ENCODE measurements around the gene UPK3A. TPM values are rescaled to one million over a fixed set of nuclear protein-coding genes. Genes with fewer than 3 reads are reported as not detected.
A peak's percentile ranks its signal among the peaks of the same experiment; 100 is the strongest.

Gene UPK3A
- total RNA-seq, 6 experiments from 2014 or later: not detected

DNA sequence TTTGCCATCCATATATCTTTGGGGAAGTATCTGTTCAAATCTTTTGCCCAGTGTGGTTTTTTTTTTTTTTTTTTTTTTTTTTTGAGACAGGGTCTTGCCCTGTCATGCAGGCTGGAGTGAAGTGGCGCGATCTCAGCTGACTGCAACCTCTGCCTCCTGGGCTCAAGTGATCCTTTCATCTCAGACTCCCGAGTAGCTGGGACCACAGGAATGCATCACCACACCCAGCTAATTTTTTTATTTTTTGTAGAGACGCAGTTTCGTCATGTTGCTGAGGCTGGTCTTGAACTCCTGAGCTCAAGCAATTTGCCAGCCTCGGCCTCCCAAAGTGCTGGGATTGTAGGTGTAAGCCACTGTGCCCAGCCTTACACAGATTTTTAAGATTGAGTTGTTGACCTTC lies 20.2 kb downstream of the UPK3A start:
- Mint-ChIP-seq H3K36me3 (ENCODE audit: low read depth) (no peaks in the 10 kb centered on the region), H3K27ac (no peak overlapping the region), H3K27me3 (ENCODE audit: insufficient read depth) (peaks cover 4% of the 10 kb centered on the region), H3K4me1 (ENCODE audit: low read depth) (peaks cover 25% of the 10 kb centered on the region), H3K9me3 (no peaks in the 10 kb centered on the region), H3K4me3 (no peak overlapping the region)
- TF ChIP-seq, protein P1, sequence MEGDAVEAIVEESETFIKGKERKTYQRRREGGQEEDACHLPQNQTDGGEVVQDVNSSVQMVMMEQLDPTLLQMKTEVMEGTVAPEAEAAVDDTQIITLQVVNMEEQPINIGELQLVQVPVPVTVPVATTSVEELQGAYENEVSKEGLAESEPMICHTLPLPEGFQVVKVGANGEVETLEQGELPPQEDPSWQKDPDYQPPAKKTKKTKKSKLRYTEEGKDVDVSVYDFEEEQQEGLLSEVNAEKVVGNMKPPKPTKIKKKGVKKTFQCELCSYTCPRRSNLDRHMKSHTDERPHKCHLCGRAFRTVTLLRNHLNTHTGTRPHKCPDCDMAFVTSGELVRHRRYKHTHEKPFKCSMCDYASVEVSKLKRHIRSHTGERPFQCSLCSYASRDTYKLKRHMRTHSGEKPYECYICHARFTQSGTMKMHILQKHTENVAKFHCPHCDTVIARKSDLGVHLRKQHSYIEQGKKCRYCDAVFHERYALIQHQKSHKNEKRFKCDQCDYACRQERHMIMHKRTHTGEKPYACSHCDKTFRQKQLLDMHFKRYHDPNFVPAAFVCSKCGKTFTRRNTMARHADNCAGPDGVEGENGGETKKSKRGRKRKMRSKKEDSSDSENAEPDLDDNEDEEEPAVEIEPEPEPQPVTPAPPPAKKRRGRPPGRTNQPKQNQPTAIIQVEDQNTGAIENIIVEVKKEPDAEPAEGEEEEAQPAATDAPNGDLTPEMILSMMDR (IDR thresholded peaks at IDR 0.05): no peak
- DNase-seq: no peak

- TF ChIP-seq, protein P1 (IDR thresholded peaks at IDR 0.05): no peak
- Mint-ChIP-seq H3K36me3 (ENCODE audit: low read depth) (no peaks in the 10 kb centered on the region), H3K27me3 (ENCODE audit: insufficient read depth) (peaks cover 4% of the 10 kb centered on the region), H3K9me3 (no peaks in the 10 kb centered on the region), H3K4me1 (ENCODE audit: low read depth) (peaks cover 26% of the 10 kb centered on the region), H3K4me3 (no peak overlapping the region), H3K27ac (no peak overlapping the region)
- no peak for DNase-seq
These were observed 20.8 kb downstream of the UPK3A start for GRCh38 chr22:45305456-45306075.

- Mint-ChIP-seq H3K27ac (no peak overlapping the region), H3K36me3 (ENCODE audit: low read depth) (0 out of 2 replicates have a peak, but pooled peaks cover 1% of the 10 kb centered on the region), H3K4me1 (ENCODE audit: low read depth) (peaks cover 32% of the 10 kb centered on the region), H3K9me3 (no peaks in the 10 kb centered on the region), H3K27me3 (ENCODE audit: insufficient read depth) (peaks cover 4% of the 10 kb centered on the region), H3K4me3 (no peak overlapping the region)
- TF ChIP-seq, protein P1 (IDR thresholded peaks at IDR 0.05): no peak
- no peak for DNase-seq
These were observed 21.4 kb downstream of the UPK3A start for GRCh38 chr22:45306139-45306538.

GRCh38 chr22:45308391-45308956 lies 23.7 kb downstream of the UPK3A start:
- H3K27ac Mint-ChIP-seq: peak overlapping the region; percentile 84
- no peaks in the 10 kb centered on the region for H3K9me3 Mint-ChIP-seq
- peaks cover 4% of the 10 kb centered on the region for H3K27me3 Mint-ChIP-seq (ENCODE audit: insufficient read depth)
- peak overlapping the region; percentile 86 for H3K4me3 Mint-ChIP-seq
- peaks cover 32% of the 10 kb centered on the region for H3K4me1 Mint-ChIP-seq (ENCODE audit: low read depth)
- peaks cover 9% of the 10 kb centered on the region; the same call in 1 of the 2 replicates for H3K36me3 Mint-ChIP-seq (ENCODE audit: low read depth)
- TF ChIP-seq, protein P1 (IDR thresholded peaks at IDR 0.05): no peak
- no peak for DNase-seq

- Mint-ChIP-seq H3K36me3 (ENCODE audit: low read depth) (peaks cover 9% of the 10 kb centered on the region; the same call in 1 of the 2 replicates), H3K4me3 (peak overlapping the region; percentile 86), H3K27ac (peak overlapping the region; percentile 84), H3K4me1 (ENCODE audit: low read depth) (peaks cover 32% of the 10 kb centered on the region), H3K9me3 (no peaks in the 10 kb centered on the region), H3K27me3 (ENCODE audit: insufficient read depth) (peaks cover 4% of the 10 kb centered on the region)
- TF ChIP-seq, protein P1 (IDR thresholded peaks at IDR 0.05): no peak
- no peak for DNase-seq
These were observed 24.2 kb downstream of the UPK3A start for GRCh38 chr22:45308957-45309421.

All from HFFc6 (cell line).